HUES6 (cell line): ENCODE results near the gene HIP1R.
A peak's percentile ranks its signal among the peaks of the same experiment; 100 is the strongest.
"Not testable (repeated sequence)": the region's sequence is repeated elsewhere in the genome, so short reads cannot be mapped to it uniquely, and the experiment has no call there.

Experiments
- H3K27ac ChIP-seq: 2 replicates; pipeline ENCODE4 v1.7.0; 2013; ENCODE audit warnings: low read depth, mild to moderate bottlenecking, low read length, inconsistent platforms
- H3K27me3 ChIP-seq: 2 replicates; pipeline ENCODE4 v1.6.1; 2013; ENCODE audit warnings: low read length; ENCODE audit not compliant: control insufficient read depth, insufficient read depth
- H3K36me3 ChIP-seq: 2 replicates; pipeline ENCODE4 v1.6.1; 2013; ENCODE audit warnings: low read length; ENCODE audit not compliant: control insufficient read depth, insufficient read depth
- H3K4me1 ChIP-seq: 2 replicates; pipeline ENCODE4 v1.6.1; 2013; ENCODE audit warnings: low read length; ENCODE audit not compliant: control insufficient read depth, insufficient read depth
- H3K4me3 ChIP-seq: 2 replicates; pipeline ENCODE4 v1.5.1; 2013; ENCODE audit warnings: low read depth, low read length
- H3K9ac ChIP-seq: one replicate; pipeline ENCODE4 v1.6.1; 2013; ENCODE audit warnings: mild to moderate bottlenecking, low read length
- H3K9me3 ChIP-seq: 2 replicates; pipeline ENCODE4 v1.6.1; 2013; ENCODE audit warnings: low read depth, low read length; ENCODE audit not compliant: control insufficient read depth, insufficient read depth

HIP1R gene

GRCh38 chr12:122894193-122895121 lies 59.2 kb downstream of the HIP1R start:
- H3K9me3 ChIP-seq, result no peaks in the 10 kb centered on the region
- peak overlapping the region; percentile 70 for H3K4me3 ChIP-seq
- no peak overlapping the region for H3K27ac ChIP-seq
- peaks cover 46% of the 10 kb centered on the region for H3K4me1 ChIP-seq
- no peaks in the 10 kb centered on the region for H3K36me3 ChIP-seq
- H3K9ac ChIP-seq, result peak overlapping the region; percentile 86
- H3K27me3 ChIP-seq, result peaks cover 33% of the 10 kb centered on the region

- Histone ChIP-seq H3K9me3 (no peaks in the 10 kb centered on the region), H3K36me3 (no peaks in the 10 kb centered on the region), H3K9ac (peak overlapping the region; percentile 86), H3K27me3 (peaks cover 33% of the 10 kb centered on the region), H3K27ac (no peak overlapping the region; the same call in 1 of the 2 replicates), H3K4me3 (peak overlapping the region; percentile 70), H3K4me1 (peaks cover 43% of the 10 kb centered on the region)
These were observed 60.1 kb downstream of the HIP1R start for GRCh38 chr12:122895320-122895703.

- peaks cover 33% of the 10 kb centered on the region for H3K27me3 ChIP-seq
- H3K4me1 ChIP-seq, result peaks cover 38% of the 10 kb centered on the region
- peak within 1 kb of the TSS; percentile 70 for H3K4me3 ChIP-seq
- no peak within 1 kb of the TSS; the same call in 1 of the 2 replicates for H3K27ac ChIP-seq
- H3K9ac ChIP-seq, result peak within 1 kb of the TSS; percentile 86
- H3K36me3 ChIP-seq, result no peaks in the 10 kb centered on the region
- no peaks in the 10 kb centered on the region for H3K9me3 ChIP-seq
These were observed 60.7 kb downstream of the HIP1R start, which contains the start of gene VPS37B for GRCh38 chr12:122895704-122896636. TSS of gene VPS37B (minus strand) at chr12:122896124. CDS start at chr12:122896062, 62 bp downstream.

- no peaks in the 10 kb centered on the region for H3K9me3 ChIP-seq
- H3K9ac ChIP-seq, result no peak overlapping the region
- no peak overlapping the region for H3K27ac ChIP-seq
- H3K36me3 ChIP-seq, result no peaks in the 10 kb centered on the region
- H3K27me3 ChIP-seq, result peaks cover 33% of the 10 kb centered on the region
- H3K4me3 ChIP-seq, result no peak overlapping the region
- H3K4me1 ChIP-seq, result peaks cover 32% of the 10 kb centered on the region
These were observed 61.4 kb downstream of the HIP1R start for GRCh38 chr12:122896662-122897061.

- Histone ChIP-seq H3K9me3 (no peaks in the 10 kb centered on the region), H3K4me1 (peaks cover 12% of the 10 kb centered on the region), H3K4me3 (no peak overlapping the region), H3K27ac (no peak overlapping the region), H3K9ac (no peak overlapping the region), H3K27me3 (peaks cover 24% of the 10 kb centered on the region), H3K36me3 (no peaks in the 10 kb centered on the region)
These were observed 64.6 kb downstream of the HIP1R start for GRCh38 chr12:122899887-122900286.

GRCh38 chr12:122902854-122903692 lies 67.8 kb downstream of the HIP1R start:
- no peaks in the 10 kb centered on the region for H3K9me3 ChIP-seq
- H3K36me3 ChIP-seq, result no peaks in the 10 kb centered on the region
- H3K4me3 ChIP-seq, result no peak overlapping the region
- H3K27ac ChIP-seq, result no peak overlapping the region
- H3K27me3 ChIP-seq, result peaks cover 7% of the 10 kb centered on the region; the same call in 1 of the 2 replicates
- peaks cover 8% of the 10 kb centered on the region; the same call in 1 of the 2 replicates for H3K4me1 ChIP-seq
- no peak overlapping the region for H3K9ac ChIP-seq

GRCh38 chr12:122903693-122904034 lies 68.4 kb downstream of the HIP1R start:
- Histone ChIP-seq H3K9me3 (no peaks in the 10 kb centered on the region), H3K36me3 (no peaks in the 10 kb centered on the region), H3K27me3 (0 out of 2 replicates have a peak, but pooled peaks cover under 1% of the 10 kb centered on the region), H3K27ac (no peak overlapping the region), H3K4me3 (no peak overlapping the region), H3K4me1 (peaks cover 8% of the 10 kb centered on the region; the same call in 1 of the 2 replicates), H3K9ac (no peak overlapping the region)

GRCh38 chr12:122905258-122905657 lies 70.0 kb downstream of the HIP1R start:
- not testable (repeated sequence) for H3K4me3 ChIP-seq, H3K36me3 ChIP-seq, H3K27ac ChIP-seq, H3K9me3 ChIP-seq, H3K27me3 ChIP-seq, H3K9ac ChIP-seq
- peaks cover 15% of the 10 kb centered on the region for H3K4me1 ChIP-seq

GRCh38 chr12:122908915-122909314 lies 73.7 kb downstream of the HIP1R start:
- Histone ChIP-seq H3K36me3 (no peaks in the 10 kb centered on the region), H3K27ac (no peak overlapping the region)

More at GRCh38 chr12:122908915-122909314, 73.7 kb downstream of the HIP1R start:
- Histone ChIP-seq H3K4me3 (no peak overlapping the region), H3K4me1 (peaks cover 8% of the 10 kb centered on the region), H3K9me3 (no peaks in the 10 kb centered on the region), H3K9ac (no peak overlapping the region), H3K27me3 (no peaks in the 10 kb centered on the region; the same call in 1 of the 2 replicates)
